PC-9 (cell line): Measurements from ENCODE around the gene MALAT1. TPM values are rescaled to one million over a fixed set of nuclear protein-coding genes. Genes with fewer than 3 reads are reported as not detected.
"Not testable (repeated sequence)": the region's sequence is repeated elsewhere in the genome, so short reads cannot be mapped to it uniquely, and the experiment has no call there.

Source experiments
- BruUV-seq: library from RNA; stranded (reverse); fragments of 400-500 nt; replicated peaks from 2 replicates; lab custom pipeline; 2021; lab: Mats Ljungman, UMichigan
- CTCF ChIA-PET: fragments of 300-600 bp; sonication (Branson Sonifier 250); formaldehyde crosslinking; loops from one replicate; lab custom pipeline; 2022; ENCODE audit warnings: antibody characterized with exemption; lab: Charles Lee
- POLR2A ChIA-PET: fragments of 300-600 bp; sonication (Branson Sonifier 250); formaldehyde crosslinking; loops from one replicate; lab custom pipeline; 2022; ENCODE audit warnings: antibody characterized with exemption; ENCODE audit not compliant: unreplicated experiment; lab: Charles Lee
- DNase-seq, 2 experiments: peaks; one replicate each; pipeline versions ENCODE4 v3.0.0 to v3.0.0-alpha.2; 2015 to 2022; ENCODE audit warnings: mixed read lengths in 1 of 2
- H2AFZ ChIP-seq: fragments of 200-600 bp; sonication (generic); 2 replicates; pipeline ENCODE4 v1.8.1; 2017; ENCODE audit warnings: antibody characterized with exemption
- H3F3A ChIP-seq: fragments of 200-600 bp; sonication (generic); 2 replicates; pipeline ENCODE4 v1.8.1; 2017; ENCODE audit warnings: antibody characterized with exemption, mild to moderate bottlenecking, low read depth; ENCODE audit not compliant: insufficient read depth
- H3K27ac ChIP-seq: fragments of 200-600 bp; sonication (generic); 2 replicates; pipeline ENCODE4 v1.6.1; 2016; ENCODE audit warnings: mixed run types
- H3K27me3 ChIP-seq: fragments of 200-600 bp; sonication (generic); 2 replicates; pipeline ENCODE4 v1.6.1; 2016; ENCODE audit warnings: low read depth, mixed run types; ENCODE audit not compliant: insufficient read depth
- H3K36me3 ChIP-seq: fragments of 200-600 bp; sonication (generic); 2 replicates; pipeline ENCODE4 v1.6.1; 2016; ENCODE audit warnings: low read depth, mixed run types
- H3K4me1 ChIP-seq: fragments of 200-600 bp; sonication (generic); replicated peaks from 2 replicates; pipeline ENCODE4 v1.6.1; 2016; ENCODE audit warnings: mixed run types; ENCODE audit not compliant: insufficient read depth
- H3K4me2 ChIP-seq: fragments of 200-600 bp; sonication (generic); 2 replicates; pipeline ENCODE4 v1.6.1; 2017; ENCODE audit warnings: mixed run types
- H3K4me3 ChIP-seq: fragments of 200-600 bp; sonication (generic); 2 replicates; pipeline ENCODE4 v1.6.1; 2016; ENCODE audit warnings: mixed run types
- H3K79me2 ChIP-seq: fragments of 200-600 bp; sonication (generic); 2 replicates; pipeline ENCODE4 v1.6.1; 2017; ENCODE audit warnings: low read depth, mixed run types
- H3K9me2 ChIP-seq: fragments of 200-600 bp; sonication (generic); 2 replicates; pipeline ENCODE4 v1.8.1; 2017; ENCODE audit warnings: mild to moderate bottlenecking; ENCODE audit not compliant: insufficient read depth
- H3K9me3 ChIP-seq: fragments of 200-600 bp; sonication (generic); 2 replicates; pipeline ENCODE4 v1.8.1; 2016; ENCODE audit warnings: low read depth; ENCODE audit not compliant: insufficient read depth
- H4K20me1 ChIP-seq: fragments of 200-600 bp; sonication (generic); 2 replicates; pipeline ENCODE4 v1.8.1; 2017; ENCODE audit not compliant: insufficient read depth
- EZH2 ChIP-seq: fragments of 200-600 bp; sonication (generic); IDR thresholded peaks from 2 replicates; pipeline ENCODE4 v1.8.0; 2017; ENCODE audit warnings: antibody characterized with exemption, low read depth
- intact Hi-C: fragments of 100-400 bp; cut with micrococcal nuclease; formaldehyde crosslinking; loops from one replicate; pipeline ENCODE4 v1.10.0; 2022; ENCODE audit not compliant: unreplicated experiment
- total RNA-seq: library from RNA; stranded (reverse); gene quantifications from 2 replicates; pipeline ENCODE4 v1.2.3, GENCODE V29; 2021
- TF ChIP-seq, protein P1 (sequence below): fragments of 200-600 bp; sonication (generic); conservative IDR thresholded peaks from 2 replicates; pipeline ENCODE4 v1.6.1; 2017; ENCODE audit warnings: mixed run types, antibody characterized with exemption, mild to moderate bottlenecking, moderate library complexity

MALAT1 gene
- total RNA-seq, 1 experiment from 2014 or later = 6,494 TPM

DNA sequence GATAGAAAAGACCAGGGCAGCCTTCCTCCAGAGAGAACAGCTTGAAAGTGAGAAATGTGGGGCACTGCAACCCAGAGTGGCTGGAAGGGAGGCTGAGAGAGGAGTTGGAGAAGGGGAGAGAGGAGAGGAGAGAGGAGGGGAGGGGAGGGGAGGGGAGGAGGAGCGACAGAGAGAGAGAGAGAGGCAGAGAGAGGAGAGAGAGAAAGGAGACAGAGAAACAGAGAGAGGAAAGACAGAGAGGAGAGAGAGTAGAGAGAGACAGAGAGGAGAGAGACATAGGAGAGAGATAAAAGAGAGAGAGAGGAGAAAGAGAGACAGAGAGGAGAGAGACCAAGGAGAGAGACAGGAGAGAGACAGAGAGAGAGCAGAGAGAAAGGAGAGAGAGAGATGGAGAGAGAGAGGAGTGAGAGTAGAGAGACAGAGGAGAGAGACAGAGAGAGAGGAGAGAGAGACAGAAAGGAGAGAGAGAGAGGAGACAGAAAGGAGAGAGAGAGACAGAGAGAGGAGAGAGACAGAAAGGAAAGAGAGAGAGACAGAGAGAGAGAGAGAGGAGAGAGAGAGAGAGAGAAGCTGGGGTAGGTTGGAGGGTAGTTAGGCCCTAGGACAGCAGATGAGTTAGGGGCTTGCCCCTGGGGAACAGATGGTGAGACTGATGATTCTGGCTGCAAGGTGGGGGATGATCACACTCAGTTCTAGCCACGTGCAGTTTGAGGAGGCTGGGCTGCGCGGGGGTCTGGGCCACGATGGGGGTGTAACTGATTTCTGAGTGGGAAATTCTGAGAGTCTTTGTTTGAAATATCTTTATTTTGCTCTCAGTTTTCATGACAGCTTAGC is 17.5 kb downstream of the MALAT1 start:
- Histone ChIP-seq H3K36me3 (no peaks in the 10 kb centered on the region), H3K79me2 (no peaks in the 10 kb centered on the region), H4K20me1 (no peaks in the 10 kb centered on the region), H3K27me3 (no peaks in the 10 kb centered on the region), H2AFZ (no peak overlapping the region), H3K9me2 (no peaks in the 10 kb centered on the region), H3K4me3 (no peak overlapping the region), H3K9me3 (no peaks in the 10 kb centered on the region), H3K4me2 (no peak overlapping the region), H3K4me1 (no peaks in the 10 kb centered on the region), H3F3A (peaks cover 42% of the 10 kb centered on the region), H3K27ac (no peak overlapping the region)
- no TSS peak for BruUV-seq
- ChIA-PET CTCF (interaction anchor here (0.7 kb wide), 1 partner anchor 77 kb away, joined by 6 read pairs; no protein-coding TSS in a partner anchor), POLR2A (interaction anchor here (0.6 to 1.1 kb wide), 5 partner anchors 61 to 388 kb away, joined by 3 to 11 read pairs (median 6); no protein-coding TSS in a partner anchor)
- no peak for TF ChIP-seq EZH2
- TF ChIP-seq, protein P1, sequence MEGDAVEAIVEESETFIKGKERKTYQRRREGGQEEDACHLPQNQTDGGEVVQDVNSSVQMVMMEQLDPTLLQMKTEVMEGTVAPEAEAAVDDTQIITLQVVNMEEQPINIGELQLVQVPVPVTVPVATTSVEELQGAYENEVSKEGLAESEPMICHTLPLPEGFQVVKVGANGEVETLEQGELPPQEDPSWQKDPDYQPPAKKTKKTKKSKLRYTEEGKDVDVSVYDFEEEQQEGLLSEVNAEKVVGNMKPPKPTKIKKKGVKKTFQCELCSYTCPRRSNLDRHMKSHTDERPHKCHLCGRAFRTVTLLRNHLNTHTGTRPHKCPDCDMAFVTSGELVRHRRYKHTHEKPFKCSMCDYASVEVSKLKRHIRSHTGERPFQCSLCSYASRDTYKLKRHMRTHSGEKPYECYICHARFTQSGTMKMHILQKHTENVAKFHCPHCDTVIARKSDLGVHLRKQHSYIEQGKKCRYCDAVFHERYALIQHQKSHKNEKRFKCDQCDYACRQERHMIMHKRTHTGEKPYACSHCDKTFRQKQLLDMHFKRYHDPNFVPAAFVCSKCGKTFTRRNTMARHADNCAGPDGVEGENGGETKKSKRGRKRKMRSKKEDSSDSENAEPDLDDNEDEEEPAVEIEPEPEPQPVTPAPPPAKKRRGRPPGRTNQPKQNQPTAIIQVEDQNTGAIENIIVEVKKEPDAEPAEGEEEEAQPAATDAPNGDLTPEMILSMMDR = no peak; the same call in 1 of the 2 replicates
- no peak for DNase-seq
- intact Hi-C loops = no loop called here

GRCh38 chr11:65518941-65519549 is 20.2 kb downstream of the MALAT1 start:
- H3K9me2 ChIP-seq, H3K4me2 ChIP-seq, intact Hi-C loops, H3K4me3 ChIP-seq, H2AFZ ChIP-seq, H3K9me3 ChIP-seq, H3K27me3 ChIP-seq, H3K79me2 ChIP-seq, DNase-seq, H3K36me3 ChIP-seq, H3K4me1 ChIP-seq, H3K27ac ChIP-seq, BruUV-seq, H4K20me1 ChIP-seq: not testable (repeated sequence)
- POLR2A ChIA-PET = interaction anchor here (0.7 kb wide), 2 partner anchors 20 to 114 kb away, joined by 12 to 17 read pairs; partner anchors contain the start of gene MALAT1
- H3F3A ChIP-seq = peaks cover 39% of the 10 kb centered on the region
- CTCF ChIA-PET = interaction anchor here (0.6 kb wide), 1 partner anchor 550 kb away, joined by 11 read pairs; no protein-coding TSS in a partner anchor

- H3K9me3 ChIP-seq, H3K36me3 ChIP-seq, POLR2A ChIA-PET, CTCF ChIA-PET, DNase-seq, H4K20me1 ChIP-seq, H3K27ac ChIP-seq, H3K4me3 ChIP-seq, H3K9me2 ChIP-seq, H3K4me2 ChIP-seq, H2AFZ ChIP-seq, BruUV-seq, H3K27me3 ChIP-seq, intact Hi-C loops: not testable (repeated sequence)
- H3F3A ChIP-seq = peaks cover 18% of the 10 kb centered on the region
- peaks cover 13% of the 10 kb centered on the region for H3K4me1 ChIP-seq
- H3K79me2 ChIP-seq = peaks cover 17% of the 10 kb centered on the region
Measured at GRCh38 chr11:65521777-65522521, 23.1 kb downstream of the MALAT1 start.

GRCh38 chr11:65522718-65523630 is 24.1 kb downstream of the MALAT1 start:
- H3K4me2 ChIP-seq, CTCF ChIA-PET, H4K20me1 ChIP-seq, DNase-seq, BruUV-seq, H3K9me2 ChIP-seq, POLR2A ChIA-PET, H3K27me3 ChIP-seq, H3K9me3 ChIP-seq, H2AFZ ChIP-seq, H3K27ac ChIP-seq, intact Hi-C loops, H3K4me3 ChIP-seq: not testable (repeated sequence)
- peaks cover 18% of the 10 kb centered on the region; the same call in 1 of the 2 replicates for H3K36me3 ChIP-seq
- H3K4me1 ChIP-seq = peaks cover 13% of the 10 kb centered on the region
- peaks cover 11% of the 10 kb centered on the region; the same call in 1 of the 2 replicates for H3F3A ChIP-seq
- peaks cover 17% of the 10 kb centered on the region for H3K79me2 ChIP-seq

DNA sequence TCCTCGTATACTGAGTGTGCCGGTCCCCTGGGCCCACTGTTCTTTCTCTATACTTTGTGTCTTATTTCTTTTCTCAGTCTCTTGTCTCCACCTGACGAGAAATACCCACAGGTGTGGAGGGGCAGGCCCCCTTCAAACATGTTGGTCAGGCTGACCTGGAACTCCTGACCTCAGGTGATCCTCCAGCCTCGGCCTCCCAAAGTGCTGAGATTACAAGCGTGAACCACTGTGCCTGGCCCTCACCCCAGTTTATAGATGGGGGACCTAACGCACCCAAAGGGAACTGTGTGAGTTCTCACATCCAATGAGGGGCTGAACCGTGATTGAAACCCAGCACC is 24.8 kb downstream of the MALAT1 start:
- H3K9me3 ChIP-seq, H3K9me2 ChIP-seq, intact Hi-C loops, H4K20me1 ChIP-seq, H3K4me3 ChIP-seq, POLR2A ChIA-PET, H3K27me3 ChIP-seq, DNase-seq, H3K4me2 ChIP-seq, H2AFZ ChIP-seq, CTCF ChIA-PET, H3K27ac ChIP-seq, BruUV-seq: not testable (repeated sequence)
- Histone ChIP-seq H3K79me2 (peaks cover 17% of the 10 kb centered on the region), H3K4me1 (peaks cover 13% of the 10 kb centered on the region), H3F3A (peaks cover 11% of the 10 kb centered on the region; the same call in 1 of the 2 replicates), H3K36me3 (peaks cover 21% of the 10 kb centered on the region; the same call in 1 of the 2 replicates)
